ENCODE data around the gene SOS1. TPM values are rescaled to one million over a fixed set of nuclear protein-coding genes. Genes with fewer than 3 reads are reported as not detected.
A peak's percentile ranks its signal among the peaks of the same experiment; 100 is the strongest.

SOS1 gene
- total RNA-seq, 1 experiment from 2014 or later = 28.7 TPM

- BruUV-seq (replicated peaks) = no TSS peak
- H3K36me3 ChIP-seq (ENCODE audit: control insufficient read depth, insufficient read depth, low read length) = peaks cover 9% of the 10 kb centered on the region
- in situ Hi-C loops (cut with HindIII; ENCODE audit: low pct_unique_long_range_greater_than_20kb, low sequenced_read_pairs) (no loop called here), intact Hi-C loops (cut with micrococcal nuclease; ENCODE audit: unreplicated experiment) (no loop called here)
- ATAC-seq = no peak
- no peaks in the 10 kb centered on the region for H3K27me3 ChIP-seq (ENCODE audit: control insufficient read depth, insufficient read depth, low read length)
- ChIA-PET POLR2A (no interaction called here), CTCF (no interaction called here)
- no peaks in the 10 kb centered on the region for H3K9me3 ChIP-seq (ENCODE audit: control insufficient read depth, insufficient read depth, low read depth, low read length)
- H3K27ac ChIP-seq (ENCODE audit: low read length) = no peak overlapping the region
- TF ChIP-seq POLR2AphosphoS5 (IDR thresholded peaks at IDR 0.05; ENCODE audit: low read depth, low read length) (no peak), CTCF (IDR thresholded peaks at IDR 0.05) (no peak), TCF7L2 (IDR thresholded peaks at IDR 0.05; ENCODE audit: low read depth, low read length) (no peak), SIN3A (IDR thresholded peaks at IDR 0.05; ENCODE audit: borderline replicate concordance, insufficient read depth, low read depth, low read length) (no peak), REST (IDR thresholded peaks at IDR 0.05; ENCODE audit: insufficient read depth in 1 of 2, low read depth in 2 of 2, low read length in 1 of 2) (no peak)
- no peak overlapping the region for H3K4me3 ChIP-seq (ENCODE audit: low read depth in 2 of 2, low read length in 2 of 2)
- no peaks in the 10 kb centered on the region for H3K4me1 ChIP-seq (ENCODE audit: control insufficient read depth, insufficient read depth, low read length)
- DNase-seq (ENCODE audit: low read depth, low spot score) = no peak
Observed at GRCh38 chr2:39050109-39050508, 70.7 kb downstream of the SOS1 start.

GRCh38 chr2:39039072-39039471 is 81.8 kb downstream of the SOS1 start:
- POLR2A ChIA-PET = no interaction called here
- ATAC-seq (no peak), DNase-seq (ENCODE audit: low read depth, low spot score) (no peak)
- Histone ChIP-seq H3K4me3 (ENCODE audit: low read depth in 2 of 2, low read length in 2 of 2) (no peak overlapping the region), H3K4me1 (ENCODE audit: control insufficient read depth, insufficient read depth, low read length) (no peaks in the 10 kb centered on the region), H3K27ac (ENCODE audit: low read length) (no peak overlapping the region), H3K27me3 (ENCODE audit: control insufficient read depth, insufficient read depth, low read length) (no peaks in the 10 kb centered on the region), H3K36me3 (ENCODE audit: control insufficient read depth, insufficient read depth, low read length) (no peaks in the 10 kb centered on the region), H3K9me3 (ENCODE audit: control insufficient read depth, insufficient read depth, low read depth, low read length) (no peaks in the 10 kb centered on the region)
- TF ChIP-seq SIN3A (IDR thresholded peaks at IDR 0.05; ENCODE audit: borderline replicate concordance, insufficient read depth, low read depth, low read length) (no peak), CTCF (IDR thresholded peaks at IDR 0.05) (no peak), REST (IDR thresholded peaks at IDR 0.05; ENCODE audit: insufficient read depth in 1 of 2, low read depth in 2 of 2, low read length in 1 of 2) (no peak), POLR2AphosphoS5 (IDR thresholded peaks at IDR 0.05; ENCODE audit: low read depth, low read length) (no peak), TCF7L2 (IDR thresholded peaks at IDR 0.05; ENCODE audit: low read depth, low read length) (no peak)
- CTCF ChIA-PET = no interaction called here
- TSS peak; percentile 15 for BruUV-seq (replicated peaks)
- in situ Hi-C loops (cut with HindIII; ENCODE audit: low pct_unique_long_range_greater_than_20kb, low sequenced_read_pairs) (no loop called here), intact Hi-C loops (cut with micrococcal nuclease; ENCODE audit: unreplicated experiment) (no loop called here)

All from Panc1 (cell line).